Measurements from ENCODE around the gene PREPL.
"Not testable (repeated sequence)": the region's sequence is repeated elsewhere in the genome, so short reads cannot be mapped to it uniquely, and the experiment has no call there.

PREPL gene

DNA sequence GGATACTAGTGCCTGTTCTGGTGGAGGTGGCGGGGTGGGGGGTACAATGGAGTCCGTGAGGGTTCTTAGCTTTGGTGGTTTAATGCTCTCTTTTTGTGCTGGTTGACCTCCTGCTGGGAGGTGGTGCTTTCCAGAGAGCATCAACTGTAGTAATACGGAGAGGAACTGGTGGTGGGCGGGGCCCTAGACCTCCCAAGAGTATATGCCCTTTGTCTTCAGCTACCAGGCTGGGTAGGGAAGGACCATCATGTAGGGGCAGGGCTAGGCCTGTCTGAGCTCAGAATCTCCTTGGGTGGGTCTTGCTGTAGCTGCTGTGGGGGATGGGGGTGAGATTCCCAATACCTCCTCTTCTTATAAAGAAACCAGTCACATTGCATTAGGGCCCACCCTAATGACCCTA, 27.6 kb upstream of the PREPL start:
- TF ChIP-seq CTCF (IDR thresholded peaks at IDR 0.05; ENCODE audit: insufficient read depth, low read length, poor library complexity, severe bottlenecking), result no peak
- DNase-seq (ENCODE audit: extremely low read depth, insufficient read length), result no peak
- no peaks in the 10 kb centered on the region for H3K27me3 ChIP-seq (replicated peaks; ENCODE audit: control insufficient read depth, insufficient read depth, low read length)
- no peaks in the 10 kb centered on the region for H3K36me3 ChIP-seq (ENCODE audit: control insufficient read depth, insufficient read depth, low read length)
- no peak overlapping the region for H3K4me3 ChIP-seq (replicated peaks; ENCODE audit: low read depth, low read length)

- H3K4me3 ChIP-seq (replicated peaks; ENCODE audit: low read depth, low read length); H3K27me3 ChIP-seq (replicated peaks; ENCODE audit: control insufficient read depth, insufficient read depth, low read length); DNase-seq (ENCODE audit: extremely low read depth, insufficient read length); H3K36me3 ChIP-seq (ENCODE audit: control insufficient read depth, insufficient read depth, low read length): not testable (repeated sequence)
Measured at GRCh38 chr2:44385226-44385625, 23.9 kb upstream of the PREPL start.

DNA sequence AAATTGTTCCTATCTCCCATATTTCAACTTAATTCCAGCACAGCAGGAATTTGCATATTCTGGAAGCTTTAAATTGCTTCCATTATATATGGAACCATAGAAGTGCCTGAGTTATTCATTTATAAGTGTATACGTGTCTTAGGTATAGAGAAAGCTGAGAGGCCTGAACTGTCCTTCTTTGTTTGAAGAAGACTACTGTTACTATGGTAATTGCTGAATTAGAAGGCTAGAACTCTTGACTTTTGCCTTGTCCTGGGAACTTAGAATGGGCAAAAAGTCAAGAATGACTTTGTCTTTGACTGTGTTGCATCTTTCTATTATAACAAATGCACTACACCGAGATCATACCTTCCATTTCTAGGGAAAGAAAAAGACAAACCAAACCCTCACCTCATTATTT, 16.2 kb upstream of the PREPL start:
- no peak overlapping the region for H3K4me3 ChIP-seq (replicated peaks; ENCODE audit: low read depth, low read length)
- no peak for TF ChIP-seq CTCF (IDR thresholded peaks at IDR 0.05; ENCODE audit: insufficient read depth, low read length, poor library complexity, severe bottlenecking)
- DNase-seq (ENCODE audit: extremely low read depth, insufficient read length), result no peak

DNA sequence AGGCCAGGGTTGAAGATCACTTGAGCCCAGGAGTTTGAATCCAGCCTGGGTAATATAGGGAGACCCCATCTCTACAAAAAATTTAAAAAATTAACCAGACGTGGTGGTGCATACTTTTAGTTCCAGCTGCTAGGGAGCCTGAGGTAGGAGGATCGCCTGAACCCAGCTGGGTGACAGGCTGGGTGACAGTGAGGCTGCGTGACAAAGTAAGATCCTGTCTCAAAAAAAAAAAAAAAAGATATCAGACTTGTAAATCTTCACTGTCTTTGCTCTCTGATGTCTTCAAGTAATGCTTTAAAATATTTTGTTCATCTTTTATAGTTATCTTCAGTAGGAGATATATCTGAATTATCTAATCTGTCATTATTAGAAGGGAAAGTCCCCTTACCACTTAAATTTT, 11.0 kb upstream of the PREPL start:
- no peak for DNase-seq (ENCODE audit: extremely low read depth, insufficient read length)
- Histone ChIP-seq H3K36me3 (ENCODE audit: control insufficient read depth, insufficient read depth, low read length) (no peaks in the 10 kb centered on the region), H3K4me3 (replicated peaks; ENCODE audit: low read depth, low read length) (no peak overlapping the region), H3K27me3 (replicated peaks; ENCODE audit: control insufficient read depth, insufficient read depth, low read length) (no peaks in the 10 kb centered on the region)
- no peak for TF ChIP-seq CTCF (IDR thresholded peaks at IDR 0.05; ENCODE audit: insufficient read depth, low read length, poor library complexity, severe bottlenecking)

More for the DNA sequence above, 16.2 kb upstream of the PREPL start:
- H3K36me3 ChIP-seq (ENCODE audit: control insufficient read depth, insufficient read depth, low read length), result no peaks in the 10 kb centered on the region
- H3K27me3 ChIP-seq (replicated peaks; ENCODE audit: control insufficient read depth, insufficient read depth, low read length), result no peaks in the 10 kb centered on the region

GRCh38 chr2:44371445-44371844, 10.2 kb upstream of the PREPL start:
- Histone ChIP-seq H3K27me3 (replicated peaks; ENCODE audit: control insufficient read depth, insufficient read depth, low read length) (no peaks in the 10 kb centered on the region), H3K4me3 (replicated peaks; ENCODE audit: low read depth, low read length) (no peak overlapping the region), H3K36me3 (ENCODE audit: control insufficient read depth, insufficient read depth, low read length) (no peaks in the 10 kb centered on the region)
- no peak for TF ChIP-seq CTCF (IDR thresholded peaks at IDR 0.05; ENCODE audit: insufficient read depth, low read length, poor library complexity, severe bottlenecking)
- DNase-seq (ENCODE audit: extremely low read depth, insufficient read length), result no peak

- no peak for TF ChIP-seq CTCF (IDR thresholded peaks at IDR 0.05; ENCODE audit: insufficient read depth, low read length, poor library complexity, severe bottlenecking)
- no peak overlapping the region for H3K4me3 ChIP-seq (replicated peaks; ENCODE audit: low read depth, low read length)
- H3K36me3 ChIP-seq (ENCODE audit: control insufficient read depth, insufficient read depth, low read length), result no peaks in the 10 kb centered on the region
- DNase-seq (ENCODE audit: extremely low read depth, insufficient read length), result no peak
- H3K27me3 ChIP-seq (replicated peaks; ENCODE audit: control insufficient read depth, insufficient read depth, low read length), result no peaks in the 10 kb centered on the region
Measured at GRCh38 chr2:44369392-44369791, 8.1 kb upstream of the PREPL start.

Measured in GM06990 (cell line).